ENCODE measurements around the gene BRD2. TPM values are rescaled to one million over a fixed set of nuclear protein-coding genes. Genes with fewer than 3 reads are reported as not detected.

BRD2 gene
- total RNA-seq, 1 experiment from 2014 or later, result 252 TPM

DNA sequence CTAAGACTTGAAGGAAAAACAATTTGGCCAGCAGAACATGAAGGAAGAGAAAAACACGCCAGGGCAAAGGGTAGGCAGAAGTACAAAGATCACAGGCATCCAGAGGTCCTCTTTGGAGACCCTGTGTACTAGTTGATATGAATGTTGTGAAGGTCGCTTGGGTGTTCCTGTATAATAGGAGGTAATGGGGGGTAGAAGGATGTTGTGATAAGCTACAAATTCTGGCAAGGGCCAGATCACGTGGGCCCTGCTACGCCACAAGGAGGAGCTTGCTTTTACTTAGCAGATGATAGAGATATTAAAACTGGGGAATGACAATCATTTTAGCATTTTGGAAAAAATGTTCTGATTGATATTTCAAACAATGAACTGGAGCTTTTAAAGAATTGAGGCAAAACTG is 14.6 kb upstream of the BRD2 start:
- WGBS (ENCODE audit: extremely low coverage, insufficient read length, low lambda C conversion rate), result no CpG with 5 or more reads among the region's 4 CpGs
- H2BK120ac ChIP-seq (ENCODE audit: low read depth, low read length, poor library complexity, severe bottlenecking), result no peak overlapping the region
- H3K27ac ChIP-seq (ENCODE audit: insufficient read length, low read depth, low read length), result no peak overlapping the region
- H2BK15ac ChIP-seq (ENCODE audit: low read depth, low read length), result no peak overlapping the region
- H3K9ac ChIP-seq (ENCODE audit: extremely low read depth, insufficient read length, low read length), result no peak overlapping the region
- H3K4me2 ChIP-seq (ENCODE audit: insufficient read depth, insufficient read length, low read length), result no peak overlapping the region
- H4K8ac ChIP-seq (replicated peaks; ENCODE audit: insufficient read length, low read depth, low read length), result no peak overlapping the region
- peaks cover 3% of the 10 kb centered on the region; the same call in 1 of the 2 replicates for H3K4me1 ChIP-seq (ENCODE audit: insufficient read depth, low read length)
- no peak for TF ChIP-seq CTCF (conservative IDR thresholded peaks at IDR 0.05)
- H4K5ac ChIP-seq (ENCODE audit: insufficient read length, low read depth, low read length), result no peak overlapping the region
- H2BK20ac ChIP-seq (ENCODE audit: low read depth, low read length, poor library complexity, severe bottlenecking), result no peak overlapping the region
- H2BK12ac ChIP-seq (ENCODE audit: insufficient read length, low read depth, low read length), result no peak overlapping the region
- no peak overlapping the region for H3K23ac ChIP-seq (ENCODE audit: insufficient read length, low read depth, low read length)
- no peaks in the 10 kb centered on the region for H3K79me2 ChIP-seq (ENCODE audit: insufficient read depth, low read length)
- H3K56ac ChIP-seq (ENCODE audit: insufficient read length, low read depth, low read length), result no peak overlapping the region
- no peak overlapping the region for H3T11ph ChIP-seq (ENCODE audit: low read length)
- no peaks in the 10 kb centered on the region; the same call in 1 of the 2 replicates for H3K27me3 ChIP-seq (ENCODE audit: insufficient read depth, low read length)
- no peaks in the 10 kb centered on the region for H4K20me1 ChIP-seq (ENCODE audit: control insufficient read depth, insufficient read depth, insufficient read length)
- no peak overlapping the region for H3K4ac ChIP-seq (ENCODE audit: low read depth, low read length)
- H3K4me1 Mint-ChIP-seq, result peaks cover 16 to 18% of the 10 kb centered on the region in 2 experiments
- no peak for DNase-seq
- H3K79me1 ChIP-seq (ENCODE audit: insufficient read depth, low read depth, low read length, poor library complexity, severe bottlenecking), result no peaks in the 10 kb centered on the region
- H3K14ac ChIP-seq (ENCODE audit: insufficient read depth, low read length), result no peak overlapping the region
- H3K27ac Mint-ChIP-seq, result peak overlapping the region in 1 of 3 experiments; percentile 2; a peak in 1 of 7 replicates
- H3K9me3 ChIP-seq (ENCODE audit: control insufficient read depth, low read depth, low read length), result no peaks in the 10 kb centered on the region
- no peak overlapping the region for H3K18ac ChIP-seq (ENCODE audit: insufficient read length, low read depth, low read length)
- H4K91ac ChIP-seq (ENCODE audit: insufficient read length, low read depth, low read length), result no peak overlapping the region
- H2AK5ac ChIP-seq (ENCODE audit: insufficient read length, low read length), result no peak overlapping the region
- H3K23me2 ChIP-seq (ENCODE audit: insufficient read length, low read depth, low read length, poor library complexity, severe bottlenecking), result no peaks in the 10 kb centered on the region
- H2BK5ac ChIP-seq (ENCODE audit: insufficient read length, low read length), result no peak overlapping the region
- no peaks in the 10 kb centered on the region for H3K27me3 Mint-ChIP-seq (ENCODE audit: low read depth)
- H3K36me3 Mint-ChIP-seq (ENCODE audit: insufficient read depth in 1 of 3, low read depth in 3 of 3), result no peaks in the 10 kb centered on the region
- no peaks in the 10 kb centered on the region for H3K9me3 Mint-ChIP-seq
- no peak overlapping the region for H2AFZ ChIP-seq (ENCODE audit: low read length)
- no peak overlapping the region; a peak in 1 of 5 replicates for H3K4me3 Mint-ChIP-seq
